Osteoblast (primary cell): ENCODE measurements around the gene ENTPD2. TPM values are rescaled to one million over a fixed set of nuclear protein-coding genes. Genes with fewer than 3 reads are reported as not detected.
A peak's percentile ranks its signal among the peaks of the same experiment; 100 is the strongest.

Source experiments
- DNase-seq: peaks from one replicate; pipeline ENCODE4 v3.0.0; 2011; ENCODE audit warnings: low spot score, mixed read lengths; ENCODE audit not compliant: insufficient read length; ENCODE audit errors: missing footprints
- H2AFZ ChIP-seq: 2 replicates; pipeline ENCODE4 v1.6.0; 2011; ENCODE audit warnings: mild to moderate bottlenecking, low read length
- H3K27ac ChIP-seq: 2 replicates; pipeline ENCODE4 v1.5.1; 2011; ENCODE audit warnings: mild to moderate bottlenecking, low read depth, low read length, moderate library complexity
- H3K27me3 ChIP-seq: 2 replicates; pipeline ENCODE4 v1.6.0; 2012; ENCODE audit warnings: mild to moderate bottlenecking, control low read depth, inconsistent platforms, low read length, moderate library complexity; ENCODE audit not compliant: insufficient read depth
- H3K36me3 ChIP-seq: 2 replicates; pipeline ENCODE4 v1.5.1; 2011; ENCODE audit warnings: mild to moderate bottlenecking, low read length, control low read depth, moderate library complexity; ENCODE audit not compliant: insufficient read depth
- H3K4me1 ChIP-seq: 2 replicates; pipeline ENCODE4 v1.5.1; 2011; ENCODE audit warnings: mild to moderate bottlenecking, low read length, control low read depth, moderate library complexity; ENCODE audit not compliant: insufficient read depth
- H3K4me2 ChIP-seq: 2 replicates; pipeline ENCODE4 v1.6.0; 2011; ENCODE audit warnings: mild to moderate bottlenecking, low read length; ENCODE audit not compliant: insufficient read depth
- H3K4me3 ChIP-seq: fragments of 200-600 bp; sonication (generic); 3 replicates; pipeline ENCODE4 v1.5.1; 2012; ENCODE audit warnings: mild to moderate bottlenecking, low read length, inconsistent platforms; ENCODE audit not compliant: insufficient read depth
- H3K79me2 ChIP-seq: 2 replicates; pipeline ENCODE4 v1.6.0; 2012; ENCODE audit warnings: mild to moderate bottlenecking, low read length, control low read depth, inconsistent platforms; ENCODE audit not compliant: insufficient read depth
- H3K9me3 ChIP-seq: 2 replicates; pipeline ENCODE4 v1.5.1; 2011; ENCODE audit warnings: low read depth, low read length, control low read depth
- H4K20me1 ChIP-seq: 2 replicates; pipeline ENCODE4 v1.6.0; 2012; ENCODE audit warnings: mild to moderate bottlenecking, low read length, control low read depth; ENCODE audit not compliant: insufficient read depth
- total RNA-seq: library from RNA; depleted of rRNA; stranded (reverse); fragments of >200 nt; gene quantifications from 2 replicates; pipeline ENCODE4 v1.2.3, GENCODE V29; 2012
- TF ChIP-seq, protein P1 (sequence below): IDR thresholded peaks from 2 replicates; pipeline ENCODE4 v1.5.1; 2011; ENCODE audit warnings: mild to moderate bottlenecking, low read depth, low read length, moderate library complexity; ENCODE audit errors: extremely low read depth

The ENTPD2 gene
- total RNA-seq, 1 donor = not detected

DNA sequence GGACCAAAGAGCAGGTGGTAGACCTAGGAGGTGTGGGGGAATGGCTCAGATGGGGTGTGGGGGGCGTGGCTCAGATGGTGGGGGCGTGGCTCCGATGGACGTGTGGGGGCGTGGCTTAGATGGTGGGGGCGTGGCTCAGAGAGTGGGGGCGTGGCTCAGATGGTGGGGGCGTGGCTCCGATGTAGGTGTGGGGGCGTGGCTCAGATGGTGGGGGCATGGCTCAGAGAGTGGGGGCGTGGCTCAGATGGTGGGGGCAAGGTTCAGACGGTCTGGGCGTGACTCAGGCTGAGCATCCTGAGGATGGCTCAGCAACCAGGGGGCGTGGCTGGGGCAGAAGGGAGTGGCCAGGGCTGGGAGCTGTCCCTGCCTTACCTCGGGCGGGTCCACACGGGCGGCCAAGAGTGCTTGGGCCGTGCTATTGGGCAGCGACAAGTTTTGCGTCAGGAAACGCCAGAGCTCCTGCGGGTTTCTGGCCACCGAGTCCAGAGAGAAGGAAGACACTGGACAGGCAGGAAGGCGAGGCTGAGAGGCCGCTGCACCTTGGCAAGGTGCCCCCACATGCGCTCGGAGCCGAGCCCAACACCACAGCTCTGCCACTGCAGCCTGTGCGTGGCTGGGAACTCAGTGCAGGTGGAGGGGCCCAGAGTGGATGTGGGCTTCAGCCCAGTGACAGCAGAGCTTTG is 31.7 kb downstream of the ENTPD2 start:
- H3K4me2 ChIP-seq = no peak overlapping the region
- H3K4me3 ChIP-seq = no peak overlapping the region
- H3K4me1 ChIP-seq = peaks cover 2% of the 10 kb centered on the region
- no peaks in the 10 kb centered on the region for H3K79me2 ChIP-seq
- H3K27me3 ChIP-seq = no peaks in the 10 kb centered on the region
- DNase-seq = peak; percentile 97
- no peak overlapping the region for H2AFZ ChIP-seq
- no peak overlapping the region for H3K27ac ChIP-seq
- no peaks in the 10 kb centered on the region for H3K36me3 ChIP-seq
- TF ChIP-seq, protein P1, sequence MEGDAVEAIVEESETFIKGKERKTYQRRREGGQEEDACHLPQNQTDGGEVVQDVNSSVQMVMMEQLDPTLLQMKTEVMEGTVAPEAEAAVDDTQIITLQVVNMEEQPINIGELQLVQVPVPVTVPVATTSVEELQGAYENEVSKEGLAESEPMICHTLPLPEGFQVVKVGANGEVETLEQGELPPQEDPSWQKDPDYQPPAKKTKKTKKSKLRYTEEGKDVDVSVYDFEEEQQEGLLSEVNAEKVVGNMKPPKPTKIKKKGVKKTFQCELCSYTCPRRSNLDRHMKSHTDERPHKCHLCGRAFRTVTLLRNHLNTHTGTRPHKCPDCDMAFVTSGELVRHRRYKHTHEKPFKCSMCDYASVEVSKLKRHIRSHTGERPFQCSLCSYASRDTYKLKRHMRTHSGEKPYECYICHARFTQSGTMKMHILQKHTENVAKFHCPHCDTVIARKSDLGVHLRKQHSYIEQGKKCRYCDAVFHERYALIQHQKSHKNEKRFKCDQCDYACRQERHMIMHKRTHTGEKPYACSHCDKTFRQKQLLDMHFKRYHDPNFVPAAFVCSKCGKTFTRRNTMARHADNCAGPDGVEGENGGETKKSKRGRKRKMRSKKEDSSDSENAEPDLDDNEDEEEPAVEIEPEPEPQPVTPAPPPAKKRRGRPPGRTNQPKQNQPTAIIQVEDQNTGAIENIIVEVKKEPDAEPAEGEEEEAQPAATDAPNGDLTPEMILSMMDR = no peak
- H3K9me3 ChIP-seq = no peaks in the 10 kb centered on the region
- H4K20me1 ChIP-seq = peaks cover 11% of the 10 kb centered on the region

GRCh38 chr9:137021568-137021978 is 32.3 kb downstream of the ENTPD2 start:
- Histone ChIP-seq H4K20me1 (peaks cover 11% of the 10 kb centered on the region), H3K27me3 (no peaks in the 10 kb centered on the region), H3K4me3 (no peak overlapping the region), H3K4me1 (no peaks in the 10 kb centered on the region), H3K9me3 (no peaks in the 10 kb centered on the region), H3K27ac (no peak overlapping the region), H3K4me2 (no peak overlapping the region), H3K36me3 (no peaks in the 10 kb centered on the region), H3K79me2 (no peaks in the 10 kb centered on the region), H2AFZ (no peak overlapping the region)
- TF ChIP-seq, protein P1 = no peak
- DNase-seq = no peak

DNA sequence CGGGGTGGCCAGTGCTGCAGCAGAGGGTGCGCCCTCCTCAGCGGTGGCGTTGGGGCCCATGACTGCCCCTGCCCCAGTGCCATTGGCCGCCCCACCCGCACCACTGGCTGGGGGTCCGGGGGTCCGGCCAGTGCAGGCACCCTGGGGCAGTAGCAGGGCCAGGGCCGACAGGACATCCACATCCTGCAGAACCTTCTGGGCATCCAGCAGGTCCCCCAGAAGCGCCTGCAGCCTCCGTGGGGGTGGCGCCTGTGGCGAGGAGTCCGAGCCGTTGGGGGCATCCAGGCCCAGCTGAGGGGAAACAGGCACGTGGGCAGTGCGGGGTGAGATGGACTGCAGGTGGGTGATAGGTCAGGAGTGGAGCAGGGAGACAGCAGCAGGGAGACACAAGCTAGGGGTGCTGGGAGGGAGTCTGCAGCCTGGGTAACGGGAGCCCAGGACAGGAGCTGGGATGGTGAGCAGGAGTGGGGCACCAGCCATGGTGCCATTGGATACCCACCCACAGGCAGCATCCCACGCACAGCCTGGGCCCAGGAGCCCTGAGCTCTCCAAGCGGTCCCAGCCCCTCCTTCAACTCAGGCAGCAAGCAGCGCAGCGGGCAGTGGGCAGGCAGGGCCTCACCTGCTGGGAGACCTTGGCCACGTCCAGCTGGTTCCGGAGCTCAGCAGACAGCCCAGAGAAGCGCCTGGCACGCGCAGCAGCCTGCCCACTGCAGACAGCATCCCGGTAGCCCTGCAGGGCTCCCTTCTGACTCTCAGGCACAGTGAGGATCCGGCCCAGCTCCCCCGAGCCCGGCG is 32.9 kb downstream of the ENTPD2 start:
- TF ChIP-seq, protein P1 = no peak

More for the DNA sequence above, 32.9 kb downstream of the ENTPD2 start:
- Histone ChIP-seq H3K79me2 (no peaks in the 10 kb centered on the region), H3K27me3 (no peaks in the 10 kb centered on the region), H3K36me3 (no peaks in the 10 kb centered on the region), H3K4me3 (no peak overlapping the region), H3K9me3 (no peaks in the 10 kb centered on the region), H3K4me2 (no peak overlapping the region), H2AFZ (no peak overlapping the region), H3K4me1 (no peaks in the 10 kb centered on the region), H4K20me1 (peaks cover 9% of the 10 kb centered on the region), H3K27ac (no peak overlapping the region)
- DNase-seq = no peak
